ENCODE measurements around the gene IL31.

The IL31 gene

GRCh38 chr12:122138181-122138580 lies 35.8 kb downstream of the IL31 start:
- Histone ChIP-seq H3K36me3 (ENCODE audit: control insufficient read depth, insufficient read depth, low read length) (peaks cover 12% of the 10 kb centered on the region), H2BK120ac (ENCODE audit: low read depth, low read length) (no peak overlapping the region), H2AK5ac (ENCODE audit: low read length) (no peak overlapping the region)

GRCh38 chr12:122137681-122138080 lies 36.3 kb downstream of the IL31 start:
- Histone ChIP-seq H3K56ac (ENCODE audit: low read length) (no peak overlapping the region), H2BK5ac (ENCODE audit: low read length) (no peak overlapping the region), H4K8ac (ENCODE audit: low read depth, low read length) (no peak overlapping the region), H3K23ac (ENCODE audit: low read length) (no peak overlapping the region), H2BK15ac (replicated peaks; ENCODE audit: low read depth) (no peak overlapping the region), H3K79me1 (ENCODE audit: low read length) (no peaks in the 10 kb centered on the region), H4K5ac (ENCODE audit: low read length) (no peak overlapping the region), H3K36me3 (ENCODE audit: control insufficient read depth, insufficient read depth, low read length) (peaks cover 10% of the 10 kb centered on the region), H3K18ac (ENCODE audit: low read length) (no peak overlapping the region), H3K79me2 (ENCODE audit: control insufficient read depth, insufficient read depth, low read length) (no peaks in the 10 kb centered on the region), H3K9ac (ENCODE audit: low read length) (peak overlapping the region; percentile 0), H3K4me1 (ENCODE audit: control insufficient read depth, low read depth, low read length) (no peaks in the 10 kb centered on the region), H3K4ac (ENCODE audit: low read depth, low read length) (no peak overlapping the region), H3K27ac (ENCODE audit: low read depth, low read length) (no peak overlapping the region), H2BK120ac (ENCODE audit: low read depth, low read length) (no peak overlapping the region), H3K4me2 (ENCODE audit: low read length) (no peak overlapping the region), H3K4me3 (ENCODE audit: low read length) (no peak overlapping the region), H3K27me3 (ENCODE audit: insufficient read depth, low read length, poor library complexity) (no peaks in the 10 kb centered on the region), H2AK5ac (ENCODE audit: low read length) (no peak overlapping the region)
- WGBS (ENCODE audit: extremely low coverage, insufficient coverage, low lambda C conversion rate) = no CpG with 5 or more reads among the region's 11 CpGs
- peak; percentile 53 for DNase-seq

More at GRCh38 chr12:122138181-122138580, 35.8 kb downstream of the IL31 start:
- no peak for DNase-seq
- Histone ChIP-seq H3K79me2 (ENCODE audit: control insufficient read depth, insufficient read depth, low read length) (no peaks in the 10 kb centered on the region), H3K27me3 (ENCODE audit: insufficient read depth, low read length, poor library complexity) (no peaks in the 10 kb centered on the region), H3K56ac (ENCODE audit: low read length) (no peak overlapping the region), H4K5ac (ENCODE audit: low read length) (no peak overlapping the region), H3K79me1 (ENCODE audit: low read length) (no peaks in the 10 kb centered on the region), H3K4me3 (ENCODE audit: low read length) (no peak overlapping the region), H4K8ac (ENCODE audit: low read depth, low read length) (no peak overlapping the region), H3K4ac (ENCODE audit: low read depth, low read length) (no peak overlapping the region), H3K4me1 (ENCODE audit: control insufficient read depth, low read depth, low read length) (no peaks in the 10 kb centered on the region), H3K18ac (ENCODE audit: low read length) (no peak overlapping the region), H3K4me2 (ENCODE audit: low read length) (no peak overlapping the region), H2BK15ac (replicated peaks; ENCODE audit: low read depth) (no peak overlapping the region), H3K9ac (ENCODE audit: low read length) (no peak overlapping the region), H3K23ac (ENCODE audit: low read length) (no peak overlapping the region), H3K27ac (ENCODE audit: low read depth, low read length) (no peak overlapping the region), H2BK5ac (ENCODE audit: low read length) (no peak overlapping the region)
- no CpG with 5 or more reads among the region's 11 CpGs for WGBS (ENCODE audit: extremely low coverage, insufficient coverage, low lambda C conversion rate)

- H2AK5ac ChIP-seq (ENCODE audit: low read length) = no peak overlapping the region
- WGBS (ENCODE audit: extremely low coverage, insufficient coverage, low lambda C conversion rate) = no CpG with 5 or more reads among the region's 10 CpGs
- H3K4me1 ChIP-seq (ENCODE audit: control insufficient read depth, low read depth, low read length) = no peaks in the 10 kb centered on the region
- H4K5ac ChIP-seq (ENCODE audit: low read length) = no peak overlapping the region
- no peaks in the 10 kb centered on the region for H3K79me1 ChIP-seq (ENCODE audit: low read length)
- no peak overlapping the region for H3K27ac ChIP-seq (ENCODE audit: low read depth, low read length)
- no peak overlapping the region for H4K8ac ChIP-seq (ENCODE audit: low read depth, low read length)
- no peak overlapping the region for H3K4ac ChIP-seq (ENCODE audit: low read depth, low read length)
- H3K9ac ChIP-seq (ENCODE audit: low read length) = peak overlapping the region; percentile 0
- H2BK5ac ChIP-seq (ENCODE audit: low read length) = no peak overlapping the region
- H3K4me3 ChIP-seq (ENCODE audit: low read length) = no peak overlapping the region
- H2BK120ac ChIP-seq (ENCODE audit: low read depth, low read length) = no peak overlapping the region
- H3K4me2 ChIP-seq (ENCODE audit: low read length) = no peak overlapping the region
- H3K56ac ChIP-seq (ENCODE audit: low read length) = no peak overlapping the region
- H3K79me2 ChIP-seq (ENCODE audit: control insufficient read depth, insufficient read depth, low read length) = no peaks in the 10 kb centered on the region
- peaks cover 10% of the 10 kb centered on the region for H3K36me3 ChIP-seq (ENCODE audit: control insufficient read depth, insufficient read depth, low read length)
- no peaks in the 10 kb centered on the region for H3K27me3 ChIP-seq (ENCODE audit: insufficient read depth, low read length, poor library complexity)
- peak; percentile 70 for DNase-seq
- H2BK15ac ChIP-seq (replicated peaks; ENCODE audit: low read depth) = no peak overlapping the region
- H3K18ac ChIP-seq (ENCODE audit: low read length) = no peak overlapping the region
- no peak overlapping the region for H3K23ac ChIP-seq (ENCODE audit: low read length)
Observed at GRCh38 chr12:122137229-122137628, 36.8 kb downstream of the IL31 start.

GRCh38 chr12:122135437-122136031 lies 38.5 kb downstream of the IL31 start:
- Histone ChIP-seq H3K23ac (ENCODE audit: low read length) (no peak overlapping the region), H3K27ac (ENCODE audit: low read depth, low read length) (no peak overlapping the region), H3K4me3 (ENCODE audit: low read length) (no peak overlapping the region), H3K79me2 (ENCODE audit: control insufficient read depth, insufficient read depth, low read length) (no peaks in the 10 kb centered on the region), H2BK5ac (ENCODE audit: low read length) (no peak overlapping the region), H2BK15ac (replicated peaks; ENCODE audit: low read depth) (no peak overlapping the region), H3K36me3 (ENCODE audit: control insufficient read depth, insufficient read depth, low read length) (peaks cover 5% of the 10 kb centered on the region), H3K79me1 (ENCODE audit: low read length) (no peaks in the 10 kb centered on the region), H3K18ac (ENCODE audit: low read length) (no peak overlapping the region), H3K4me2 (ENCODE audit: low read length) (no peak overlapping the region), H2BK120ac (ENCODE audit: low read depth, low read length) (no peak overlapping the region), H3K56ac (ENCODE audit: low read length) (no peak overlapping the region), H3K4ac (ENCODE audit: low read depth, low read length) (no peak overlapping the region), H2AK5ac (ENCODE audit: low read length) (no peak overlapping the region), H3K27me3 (ENCODE audit: insufficient read depth, low read length, poor library complexity) (no peaks in the 10 kb centered on the region), H3K4me1 (ENCODE audit: control insufficient read depth, low read depth, low read length) (no peaks in the 10 kb centered on the region), H4K8ac (ENCODE audit: low read depth, low read length) (no peak overlapping the region), H4K5ac (ENCODE audit: low read length) (no peak overlapping the region), H3K9ac (ENCODE audit: low read length) (no peak overlapping the region)
- DNase-seq = no peak
- no CpG with 5 or more reads among the region's 18 CpGs for WGBS (ENCODE audit: extremely low coverage, insufficient coverage, low lambda C conversion rate)

GRCh38 chr12:122133192-122133950 lies 40.6 kb downstream of the IL31 start:
- no peak overlapping the region for H4K5ac ChIP-seq (ENCODE audit: low read length)
- H3K27me3 ChIP-seq (ENCODE audit: insufficient read depth, low read length, poor library complexity) = no peaks in the 10 kb centered on the region
- H2BK5ac ChIP-seq (ENCODE audit: low read length) = no peak overlapping the region
- H3K79me2 ChIP-seq (ENCODE audit: control insufficient read depth, insufficient read depth, low read length) = no peaks in the 10 kb centered on the region
- H3K27ac ChIP-seq (ENCODE audit: low read depth, low read length) = no peak overlapping the region
- H4K8ac ChIP-seq (ENCODE audit: low read depth, low read length) = no peak overlapping the region
- H2BK120ac ChIP-seq (ENCODE audit: low read depth, low read length) = no peak overlapping the region
- H3K4me3 ChIP-seq (ENCODE audit: low read length) = no peak overlapping the region
- no peak overlapping the region for H2AK5ac ChIP-seq (ENCODE audit: low read length)
- DNase-seq = peak; percentile 35
- no peak overlapping the region for H3K9ac ChIP-seq (ENCODE audit: low read length)
- H3K56ac ChIP-seq (ENCODE audit: low read length) = no peak overlapping the region
- H3K18ac ChIP-seq (ENCODE audit: low read length) = no peak overlapping the region
- H2BK15ac ChIP-seq (replicated peaks; ENCODE audit: low read depth) = no peak overlapping the region
- no peaks in the 10 kb centered on the region for H3K79me1 ChIP-seq (ENCODE audit: low read length)
- no CpG with 5 or more reads among the region's 28 CpGs for WGBS (ENCODE audit: extremely low coverage, insufficient coverage, low lambda C conversion rate)
- no peak overlapping the region for H3K23ac ChIP-seq (ENCODE audit: low read length)
- no peak overlapping the region for H3K4me2 ChIP-seq (ENCODE audit: low read length)
- no peaks in the 10 kb centered on the region for H3K4me1 ChIP-seq (ENCODE audit: control insufficient read depth, low read depth, low read length)
- H3K4ac ChIP-seq (ENCODE audit: low read depth, low read length) = no peak overlapping the region
- H3K36me3 ChIP-seq (ENCODE audit: control insufficient read depth, insufficient read depth, low read length) = peaks cover 5% of the 10 kb centered on the region

All from mesendoderm (in vitro differentiated cells).